GM23338 (cell line): ENCODE measurements around the gene FRMPD1. TPM values are rescaled to one million over a fixed set of nuclear protein-coding genes. Genes with fewer than 3 reads are reported as not detected.

Experiments
- ATAC-seq: fragments of 200-7000 bp; cut with Tn5 transposase; 3 replicates; pipeline ENCODE4 v1.9.1; 2020
- DNase-seq: peaks from one replicate; pipeline ENCODE4 v3.0.0-alpha.2; 2015; ENCODE audit warnings: low spot score
- H2AFZ ChIP-seq: fragments of 200-600 bp; sonication (generic); 2 replicates; pipeline ENCODE4 v1.8.0; 2016; ENCODE audit warnings: antibody characterized with exemption, mild to moderate bottlenecking, moderate library complexity
- H3F3A ChIP-seq: fragments of 200-600 bp; sonication (generic); replicated peaks from 2 replicates; pipeline ENCODE4 v1.8.0; 2017; ENCODE audit warnings: antibody characterized with exemption, mixed run types, low read depth
- H3K27ac ChIP-seq: fragments of 200-600 bp; sonication (generic); 2 replicates; pipeline ENCODE4 v1.6.1; 2016; ENCODE audit warnings: low read depth
- H3K27me3 ChIP-seq: fragments of 200-600 bp; sonication (generic); 2 replicates; pipeline ENCODE4 v1.8.0; 2016; ENCODE audit warnings: mild to moderate bottlenecking, mixed run types, moderate library complexity; ENCODE audit not compliant: insufficient read depth
- H3K36me3 ChIP-seq: fragments of 200-600 bp; sonication (generic); 2 replicates; pipeline ENCODE4 v1.8.0; 2016; ENCODE audit warnings: mild to moderate bottlenecking; ENCODE audit not compliant: insufficient read depth
- H3K4me1 ChIP-seq: fragments of 200-600 bp; sonication (generic); 2 replicates; pipeline ENCODE4 v1.8.0; 2016; ENCODE audit warnings: mild to moderate bottlenecking, moderate library complexity; ENCODE audit not compliant: insufficient read depth
- H3K4me2 ChIP-seq: fragments of 200-600 bp; sonication (generic); 2 replicates; pipeline ENCODE4 v1.7.1; 2017; ENCODE audit warnings: mixed run types
- H3K4me3 ChIP-seq: fragments of 200-600 bp; sonication (generic); 2 replicates; pipeline ENCODE4 v1.6.1; 2016; ENCODE audit warnings: mixed run types
- H3K79me2 ChIP-seq: fragments of 200-600 bp; sonication (generic); replicated peaks from 2 replicates; pipeline ENCODE4 v1.8.0; 2017; ENCODE audit warnings: mild to moderate bottlenecking; ENCODE audit not compliant: insufficient read depth
- H3K9me2 ChIP-seq: fragments of 200-600 bp; sonication (generic); 2 replicates; pipeline ENCODE4 v1.8.0; 2017; ENCODE audit not compliant: insufficient read depth
- H4K20me1 ChIP-seq: fragments of 200-600 bp; sonication (generic); replicated peaks from 2 replicates; pipeline ENCODE4 v1.8.0; 2017; ENCODE audit warnings: mild to moderate bottlenecking; ENCODE audit not compliant: insufficient read depth
- H3K27ac Mint-ChIP-seq: 2 replicates; pipeline ENCODE4 v1.8.0; 2020; ENCODE audit warnings: inconsistent platforms, mild to moderate bottlenecking, moderate library complexity, mixed read lengths
- H3K27me3 Mint-ChIP-seq: 3 replicates; pipeline ENCODE4 v1.8.0; 2022; ENCODE audit warnings: low read depth, mild to moderate bottlenecking, moderate library complexity, mixed read lengths, inconsistent platforms; ENCODE audit not compliant: insufficient read depth, poor library complexity
- H3K36me3 Mint-ChIP-seq: 3 replicates; pipeline ENCODE4 v1.8.0; 2021; ENCODE audit warnings: low read depth, mild to moderate bottlenecking, inconsistent platforms, moderate library complexity, mixed read lengths
- H3K4me1 Mint-ChIP-seq: 3 replicates; pipeline ENCODE4 v1.8.0; 2020; ENCODE audit warnings: mild to moderate bottlenecking, inconsistent platforms, mixed read lengths
- H3K4me3 Mint-ChIP-seq: 3 replicates; pipeline ENCODE4 v1.8.0; 2021; ENCODE audit warnings: moderate library complexity, mild to moderate bottlenecking, inconsistent platforms, mixed read lengths
- H3K9me3 Mint-ChIP-seq: 3 replicates; pipeline ENCODE4 v1.8.0; 2020; ENCODE audit warnings: moderate library complexity, mild to moderate bottlenecking, inconsistent platforms, mixed read lengths
- CREB1 ChIP-seq: fragments of 250-450 bp; sonication (Bioruptor Pico); IDR thresholded peaks from 2 replicates; pipeline ENCODE4 v1.5.0; 2020; ENCODE audit warnings: low read depth, mild to moderate bottlenecking, moderate library complexity
- EZH2 ChIP-seq: fragments of 200-600 bp; sonication (generic); IDR thresholded peaks from one replicate; pipeline ENCODE4 v1.8.0; 2017; ENCODE audit warnings: antibody characterized with exemption, mild to moderate bottlenecking, low read depth; ENCODE audit not compliant: unreplicated experiment
- EZH2phosphoT487 ChIP-seq: fragments of 200-600 bp; sonication (generic); IDR thresholded peaks from one replicate; pipeline ENCODE4 v1.8.1; 2018; ENCODE audit warnings: antibody characterized with exemption; ENCODE audit not compliant: unreplicated experiment
- JUNB ChIP-seq: IDR thresholded peaks from one replicate; pipeline ENCODE4 v1.6.1; 2016; ENCODE audit warnings: antibody characterized with exemption; ENCODE audit not compliant: unreplicated experiment
- NANOG ChIP-seq: IDR thresholded peaks from 2 replicates; pipeline ENCODE4 v1.6.1; 2016; ENCODE audit warnings: antibody characterized with exemption, borderline replicate concordance
- POLR2AphosphoS5 ChIP-seq: IDR thresholded peaks from 2 replicates; pipeline ENCODE4 v1.6.1; 2016; ENCODE audit warnings: antibody characterized with exemption, low read depth
- STAT1 ChIP-seq: IDR thresholded peaks from one replicate; pipeline ENCODE4 v1.6.1; 2016; ENCODE audit warnings: antibody characterized with exemption; ENCODE audit not compliant: unreplicated experiment
- ZNF114 ChIP-seq: fragments of 250-450 bp; sonication (Bioruptor Pico); IDR thresholded peaks from 2 replicates; pipeline ENCODE4 v1.5.0; 2020; ENCODE audit warnings: mild to moderate bottlenecking, moderate library complexity
- ZNF331 ChIP-seq: fragments of 250-450 bp; sonication (Bioruptor Pico); IDR thresholded peaks from 2 replicates; pipeline ENCODE4 v1.5.0; 2020; ENCODE audit warnings: low read depth, mild to moderate bottlenecking, moderate library complexity
- polyA plus RNA-seq: library from polyadenylated mRNA; unstranded; fragments of >200 nt; fragmentation: Nextera tagmentation; extraction: Ambion mirVana; gene quantifications from 2 replicates; pipeline ENCODE4 v1.2.1, GENCODE V29; 2016
- total RNA-seq: library from RNA; depleted of rRNA; stranded (reverse); fragments of >200 nt; shearing (Covaris generic); gene quantifications from 2 replicates; pipeline ENCODE4 v1.2.3, GENCODE V29; 2014
- TF ChIP-seq, protein P1 (sequence below): IDR thresholded peaks from one replicate; pipeline ENCODE4 v1.6.1; 2018; ENCODE audit warnings: antibody characterized with exemption; ENCODE audit not compliant: unreplicated experiment
- TF ChIP-seq, protein P2 (sequence below), 2 experiments: fragments of 200-600 bp in 1 of 2; sonication (generic) in 1 of 2; conservative IDR thresholded peaks; 2 replicates each; pipeline versions ENCODE4 v1.5.1 to v1.6.1; 2016 to 2017; ENCODE audit warnings: antibody characterized with exemption in 2 of 2, low read depth in 2 of 2, mild to moderate bottlenecking in 2 of 2, moderate library complexity in 1 of 2
- TF ChIP-seq, protein P3 (sequence below): fragments of 250-450 bp; sonication (Bioruptor Pico); IDR thresholded peaks from 2 replicates; pipeline ENCODE4 v1.5.0; 2020; ENCODE audit warnings: mild to moderate bottlenecking, moderate library complexity
- TF ChIP-seq, protein P4 (sequence below): IDR thresholded peaks from 2 replicates; pipeline ENCODE4 v1.6.1; 2016; ENCODE audit warnings: antibody characterized with exemption

Gene FRMPD1
- total and polyA plus RNA-seq, 2 experiments from 2014 or later = 0.23 to 0.63 TPM

DNA sequence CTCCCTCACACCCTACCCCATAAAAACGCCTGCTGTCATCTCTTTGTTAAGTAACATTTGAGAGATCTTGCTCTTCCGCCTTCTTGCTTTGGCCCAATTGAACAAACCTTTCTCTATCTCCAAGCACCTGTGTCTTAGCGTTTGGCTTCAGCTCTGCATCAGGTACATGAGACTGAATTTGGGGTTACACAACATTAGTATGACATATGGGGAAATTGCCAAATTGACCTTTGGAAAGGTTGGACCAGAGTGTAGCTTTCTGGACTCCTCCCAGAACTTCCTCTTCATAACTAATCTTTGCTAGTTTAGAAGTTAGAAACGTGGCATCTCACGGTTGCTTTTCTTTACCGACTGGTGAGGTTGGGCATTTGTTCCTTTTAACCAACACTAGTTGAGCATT is 137.6 kb downstream of the FRMPD1 start:
- Histone ChIP-seq H3K4me3 (no peak overlapping the region), H3K36me3 (peaks cover 6% of the 10 kb centered on the region; the same call in 1 of the 2 replicates), H3F3A (0 out of 2 replicates have a peak, but pooled peaks cover 4% of the 10 kb centered on the region), H3K4me2 (no peak overlapping the region), H3K27me3 (0 out of 2 replicates have a peak, but pooled peaks cover 4% of the 10 kb centered on the region), H4K20me1 (peaks cover 10% of the 10 kb centered on the region), H3K27ac (no peak overlapping the region), H3K79me2 (peaks cover 19% of the 10 kb centered on the region), H2AFZ (no peak overlapping the region), H3K4me1 (peaks cover 8% of the 10 kb centered on the region), H3K9me2 (no peaks in the 10 kb centered on the region)
- TF ChIP-seq, protein P1, sequence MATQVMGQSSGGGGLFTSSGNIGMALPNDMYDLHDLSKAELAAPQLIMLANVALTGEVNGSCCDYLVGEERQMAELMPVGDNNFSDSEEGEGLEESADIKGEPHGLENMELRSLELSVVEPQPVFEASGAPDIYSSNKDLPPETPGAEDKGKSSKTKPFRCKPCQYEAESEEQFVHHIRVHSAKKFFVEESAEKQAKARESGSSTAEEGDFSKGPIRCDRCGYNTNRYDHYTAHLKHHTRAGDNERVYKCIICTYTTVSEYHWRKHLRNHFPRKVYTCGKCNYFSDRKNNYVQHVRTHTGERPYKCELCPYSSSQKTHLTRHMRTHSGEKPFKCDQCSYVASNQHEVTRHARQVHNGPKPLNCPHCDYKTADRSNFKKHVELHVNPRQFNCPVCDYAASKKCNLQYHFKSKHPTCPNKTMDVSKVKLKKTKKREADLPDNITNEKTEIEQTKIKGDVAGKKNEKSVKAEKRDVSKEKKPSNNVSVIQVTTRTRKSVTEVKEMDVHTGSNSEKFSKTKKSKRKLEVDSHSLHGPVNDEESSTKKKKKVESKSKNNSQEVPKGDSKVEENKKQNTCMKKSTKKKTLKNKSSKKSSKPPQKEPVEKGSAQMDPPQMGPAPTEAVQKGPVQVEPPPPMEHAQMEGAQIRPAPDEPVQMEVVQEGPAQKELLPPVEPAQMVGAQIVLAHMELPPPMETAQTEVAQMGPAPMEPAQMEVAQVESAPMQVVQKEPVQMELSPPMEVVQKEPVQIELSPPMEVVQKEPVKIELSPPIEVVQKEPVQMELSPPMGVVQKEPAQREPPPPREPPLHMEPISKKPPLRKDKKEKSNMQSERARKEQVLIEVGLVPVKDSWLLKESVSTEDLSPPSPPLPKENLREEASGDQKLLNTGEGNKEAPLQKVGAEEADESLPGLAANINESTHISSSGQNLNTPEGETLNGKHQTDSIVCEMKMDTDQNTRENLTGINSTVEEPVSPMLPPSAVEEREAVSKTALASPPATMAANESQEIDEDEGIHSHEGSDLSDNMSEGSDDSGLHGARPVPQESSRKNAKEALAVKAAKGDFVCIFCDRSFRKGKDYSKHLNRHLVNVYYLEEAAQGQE = no peak
- TF ChIP-seq EZH2phosphoT487 (no peak), ZNF114 (CRISPR knock-in tag) (no peak), CREB1 (CRISPR knock-in tag) (no peak), POLR2AphosphoS5 (no peak), JUNB (no peak), NANOG (no peak), EZH2 (no peak), ZNF331 (CRISPR knock-in tag) (no peak), STAT1 (no peak)
- TF ChIP-seq, protein P2, sequence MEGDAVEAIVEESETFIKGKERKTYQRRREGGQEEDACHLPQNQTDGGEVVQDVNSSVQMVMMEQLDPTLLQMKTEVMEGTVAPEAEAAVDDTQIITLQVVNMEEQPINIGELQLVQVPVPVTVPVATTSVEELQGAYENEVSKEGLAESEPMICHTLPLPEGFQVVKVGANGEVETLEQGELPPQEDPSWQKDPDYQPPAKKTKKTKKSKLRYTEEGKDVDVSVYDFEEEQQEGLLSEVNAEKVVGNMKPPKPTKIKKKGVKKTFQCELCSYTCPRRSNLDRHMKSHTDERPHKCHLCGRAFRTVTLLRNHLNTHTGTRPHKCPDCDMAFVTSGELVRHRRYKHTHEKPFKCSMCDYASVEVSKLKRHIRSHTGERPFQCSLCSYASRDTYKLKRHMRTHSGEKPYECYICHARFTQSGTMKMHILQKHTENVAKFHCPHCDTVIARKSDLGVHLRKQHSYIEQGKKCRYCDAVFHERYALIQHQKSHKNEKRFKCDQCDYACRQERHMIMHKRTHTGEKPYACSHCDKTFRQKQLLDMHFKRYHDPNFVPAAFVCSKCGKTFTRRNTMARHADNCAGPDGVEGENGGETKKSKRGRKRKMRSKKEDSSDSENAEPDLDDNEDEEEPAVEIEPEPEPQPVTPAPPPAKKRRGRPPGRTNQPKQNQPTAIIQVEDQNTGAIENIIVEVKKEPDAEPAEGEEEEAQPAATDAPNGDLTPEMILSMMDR (conservative IDR thresholded peaks at IDR 0.05; ENCODE audit: low read depth in 2 of 2) = no peak
- TF ChIP-seq, protein P3, sequence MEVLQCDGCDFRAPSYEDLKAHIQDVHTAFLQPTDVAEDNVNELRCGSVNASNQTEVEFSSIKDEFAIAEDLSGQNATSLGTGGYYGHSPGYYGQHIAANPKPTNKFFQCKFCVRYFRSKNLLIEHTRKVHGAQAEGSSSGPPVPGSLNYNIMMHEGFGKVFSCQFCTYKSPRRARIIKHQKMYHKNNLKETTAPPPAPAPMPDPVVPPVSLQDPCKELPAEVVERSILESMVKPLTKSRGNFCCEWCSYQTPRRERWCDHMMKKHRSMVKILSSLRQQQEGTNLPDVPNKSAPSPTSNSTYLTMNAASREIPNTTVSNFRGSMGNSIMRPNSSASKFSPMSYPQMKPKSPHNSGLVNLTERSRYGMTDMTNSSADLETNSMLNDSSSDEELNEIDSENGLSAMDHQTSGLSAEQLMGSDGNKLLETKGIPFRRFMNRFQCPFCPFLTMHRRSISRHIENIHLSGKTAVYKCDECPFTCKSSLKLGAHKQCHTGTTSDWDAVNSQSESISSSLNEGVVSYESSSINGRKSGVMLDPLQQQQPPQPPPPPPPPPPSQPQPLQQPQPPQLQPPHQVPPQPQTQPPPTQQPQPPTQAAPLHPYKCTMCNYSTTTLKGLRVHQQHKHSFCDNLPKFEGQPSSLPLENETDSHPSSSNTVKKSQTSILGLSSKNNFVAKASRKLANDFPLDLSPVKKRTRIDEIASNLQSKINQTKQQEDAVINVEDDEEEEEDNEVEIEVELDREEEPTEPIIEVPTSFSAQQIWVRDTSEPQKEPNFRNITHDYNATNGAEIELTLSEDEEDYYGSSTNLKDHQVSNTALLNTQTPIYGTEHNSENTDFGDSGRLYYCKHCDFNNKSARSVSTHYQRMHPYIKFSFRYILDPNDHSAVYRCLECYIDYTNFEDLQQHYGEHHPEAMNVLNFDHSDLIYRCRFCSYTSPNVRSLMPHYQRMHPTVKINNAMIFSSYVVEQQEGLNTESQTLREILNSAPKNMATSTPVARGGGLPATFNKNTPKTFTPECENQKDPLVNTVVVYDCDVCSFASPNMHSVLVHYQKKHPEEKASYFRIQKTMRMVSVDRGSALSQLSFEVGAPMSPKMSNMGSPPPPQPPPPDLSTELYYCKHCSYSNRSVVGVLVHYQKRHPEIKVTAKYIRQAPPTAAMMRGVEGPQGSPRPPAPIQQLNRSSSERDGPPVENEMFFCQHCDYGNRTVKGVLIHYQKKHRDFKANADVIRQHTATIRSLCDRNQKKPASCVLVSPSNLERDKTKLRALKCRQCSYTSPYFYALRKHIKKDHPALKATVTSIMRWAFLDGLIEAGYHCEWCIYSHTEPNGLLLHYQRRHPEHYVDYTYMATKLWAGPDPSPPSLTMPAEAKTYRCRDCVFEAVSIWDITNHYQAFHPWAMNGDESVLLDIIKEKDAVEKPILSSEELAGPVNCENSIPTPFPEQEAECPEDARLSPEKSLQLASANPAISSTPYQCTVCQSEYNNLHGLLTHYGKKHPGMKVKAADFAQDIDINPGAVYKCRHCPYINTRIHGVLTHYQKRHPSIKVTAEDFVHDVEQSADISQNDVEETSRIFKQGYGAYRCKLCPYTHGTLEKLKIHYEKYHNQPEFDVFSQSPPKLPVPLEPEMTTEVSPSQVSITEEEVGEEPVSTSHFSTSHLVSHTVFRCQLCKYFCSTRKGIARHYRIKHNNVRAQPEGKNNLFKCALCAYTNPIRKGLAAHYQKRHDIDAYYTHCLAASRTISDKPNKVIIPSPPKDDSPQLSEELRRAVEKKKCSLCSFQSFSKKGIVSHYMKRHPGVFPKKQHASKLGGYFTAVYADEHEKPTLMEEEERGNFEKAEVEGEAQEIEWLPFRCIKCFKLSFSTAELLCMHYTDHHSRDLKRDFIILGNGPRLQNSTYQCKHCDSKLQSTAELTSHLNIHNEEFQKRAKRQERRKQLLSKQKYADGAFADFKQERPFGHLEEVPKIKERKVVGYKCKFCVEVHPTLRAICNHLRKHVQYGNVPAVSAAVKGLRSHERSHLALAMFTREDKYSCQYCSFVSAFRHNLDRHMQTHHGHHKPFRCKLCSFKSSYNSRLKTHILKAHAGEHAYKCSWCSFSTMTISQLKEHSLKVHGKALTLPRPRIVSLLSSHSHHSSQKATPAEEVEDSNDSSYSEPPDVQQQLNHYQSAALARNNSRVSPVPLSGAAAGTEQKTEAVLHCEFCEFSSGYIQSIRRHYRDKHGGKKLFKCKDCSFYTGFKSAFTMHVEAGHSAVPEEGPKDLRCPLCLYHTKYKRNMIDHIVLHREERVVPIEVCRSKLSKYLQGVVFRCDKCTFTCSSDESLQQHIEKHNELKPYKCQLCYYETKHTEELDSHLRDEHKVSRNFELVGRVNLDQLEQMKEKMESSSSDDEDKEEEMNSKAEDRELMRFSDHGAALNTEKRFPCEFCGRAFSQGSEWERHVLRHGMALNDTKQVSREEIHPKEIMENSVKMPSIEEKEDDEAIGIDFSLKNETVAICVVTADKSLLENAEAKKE (CRISPR knock-in tag) = no peak
- TF ChIP-seq, protein P4, sequence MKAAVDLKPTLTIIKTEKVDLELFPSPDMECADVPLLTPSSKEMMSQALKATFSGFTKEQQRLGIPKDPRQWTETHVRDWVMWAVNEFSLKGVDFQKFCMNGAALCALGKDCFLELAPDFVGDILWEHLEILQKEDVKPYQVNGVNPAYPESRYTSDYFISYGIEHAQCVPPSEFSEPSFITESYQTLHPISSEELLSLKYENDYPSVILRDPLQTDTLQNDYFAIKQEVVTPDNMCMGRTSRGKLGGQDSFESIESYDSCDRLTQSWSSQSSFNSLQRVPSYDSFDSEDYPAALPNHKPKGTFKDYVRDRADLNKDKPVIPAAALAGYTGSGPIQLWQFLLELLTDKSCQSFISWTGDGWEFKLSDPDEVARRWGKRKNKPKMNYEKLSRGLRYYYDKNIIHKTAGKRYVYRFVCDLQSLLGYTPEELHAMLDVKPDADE = no peak
- Mint-ChIP-seq H3K27me3 (peaks cover 5% of the 10 kb centered on the region), H3K4me1 (peaks cover 5% of the 10 kb centered on the region), H3K36me3 (peaks cover 5% of the 10 kb centered on the region), H3K27ac (no peak overlapping the region), H3K9me3 (no peaks in the 10 kb centered on the region; the same call in 2 of the 3 replicates), H3K4me3 (no peak overlapping the region)
- no peak for DNase-seq
- no peak for ATAC-seq
